Astrocyte (in vitro differentiated cells and primary cell): Measurements from ENCODE around the gene SPTAN1.

ENCODE experiments used
- CTCF ChIP-seq: IDR thresholded peaks from 2 replicates; pipeline ENCODE4 v1.5.1; 2011; ENCODE audit warnings: low read depth, mild to moderate bottlenecking, inconsistent platforms, low read length, moderate library complexity; ENCODE audit not compliant: insufficient read depth
- EZH2 ChIP-seq: IDR thresholded peaks from 2 replicates; pipeline ENCODE4 v1.6.1; 2012; ENCODE audit warnings: mild to moderate bottlenecking, low read length, inconsistent platforms; ENCODE audit not compliant: insufficient read depth

- TF ChIP-seq CTCF (no peak), EZH2 (no peak)
Measured at GRCh38 chr9:128611600-128612394, 59.4 kb downstream of the SPTAN1 start.
